HEK293 (cell line): Measurements from ENCODE around the gene IFI6.

Experiments
- CTCF ChIA-PET: fragments of 350-600 bp; formaldehyde crosslinking; extraction: SDS; loops from one replicate; lab custom pipeline; 2021; ENCODE audit warnings: antibody characterized with exemption; lab: Yijun Ruan, JAX
- POLR2A ChIA-PET: fragments of 300-600 bp; formaldehyde crosslinking; extraction: SDS; loops from one replicate; lab custom pipeline; 2020; ENCODE audit warnings: antibody characterized with exemption, inconsistent platforms; lab: Yijun Ruan, JAX
- H3K27ac ChIP-seq: fragments of 200-500 bp; sonication (Bioruptor generic); 2 replicates; pipeline ENCODE4 v1.5.1; 2014; ENCODE audit warnings: low read depth, low read length, control low read depth, inconsistent platforms; ENCODE audit errors: extremely low read depth
- H3K36me3 ChIP-seq, 2 experiments: fragments of 200-500 bp in 1 of 2; sonication (Bioruptor generic) in 1 of 2; 1 replicate in 1 of 2; 2 replicates in 1 of 2; pipeline ENCODE4 v1.5.1; 2014 to 2017; ENCODE audit warnings: inconsistent platforms in 2 of 2, low read length in 2 of 2; ENCODE audit not compliant: control insufficient read depth in 2 of 2, insufficient read depth in 1 of 2
- H3K4me1 ChIP-seq: fragments of 200-500 bp; sonication (Bioruptor generic); 2 replicates; pipeline ENCODE4 v1.5.1; 2014; ENCODE audit warnings: mild to moderate bottlenecking, low read length, inconsistent platforms; ENCODE audit not compliant: control insufficient read depth, insufficient read depth
- H3K4me3 ChIP-seq: 2 replicates; pipeline ENCODE4 v1.5.1; 2011; ENCODE audit warnings: low read depth, mild to moderate bottlenecking, control low read depth, low read length, moderate library complexity
- H3K9me3 ChIP-seq: fragments of 200-500 bp; sonication (Bioruptor generic); 2 replicates; pipeline ENCODE4 v1.5.1; 2014; ENCODE audit warnings: low read depth, low read length, inconsistent platforms; ENCODE audit not compliant: control insufficient read depth, insufficient read depth
- ELK4 ChIP-seq: IDR thresholded peaks from 2 replicates; pipeline ENCODE4 v1.6.1; 2011; ENCODE audit warnings: mild to moderate bottlenecking, low read depth, low read length, borderline replicate concordance
- HOXC10 ChIP-seq: sonication (generic); formaldehyde crosslinking; IDR thresholded peaks from 2 replicates; pipeline ENCODE4 v1.8.1; 2023; ENCODE audit warnings: mild to moderate bottlenecking, missing genetic modification reagents
- KLF1 ChIP-seq: fragments of 450-650 bp; formaldehyde crosslinking; IDR thresholded peaks from 2 replicates; pipeline ENCODE4 v1.5.1; 2016; ENCODE audit warnings: missing biosample characterization, missing genetic modification characterization
- KLF8 ChIP-seq: fragments of 450-650 bp; formaldehyde crosslinking; IDR thresholded peaks from 2 replicates; pipeline ENCODE4 v1.5.1; 2016; ENCODE audit warnings: missing biosample characterization, missing genetic modification characterization
- SP2 ChIP-seq: fragments of 450-650 bp; formaldehyde crosslinking; IDR thresholded peaks from 2 replicates; pipeline ENCODE4 v1.5.1; 2016; ENCODE audit warnings: missing biosample characterization, missing genetic modification characterization
- SP3 ChIP-seq: fragments of 450-650 bp; formaldehyde crosslinking; IDR thresholded peaks from 2 replicates; pipeline ENCODE4 v1.5.1; 2016; ENCODE audit warnings: missing biosample characterization, missing genetic modification characterization
- ZBTB17 ChIP-seq: fragments of 450-650 bp; formaldehyde crosslinking; IDR thresholded peaks from 2 replicates; pipeline ENCODE4 v1.5.1; 2016; ENCODE audit warnings: missing biosample characterization, missing genetic modification characterization
- ZBTB49 ChIP-seq: fragments of 450-650 bp; formaldehyde crosslinking; IDR thresholded peaks from 2 replicates; pipeline ENCODE4 v1.5.1; 2016; ENCODE audit warnings: missing biosample characterization, missing genetic modification characterization, low read depth
- ZNF223 ChIP-seq: fragments of 450-650 bp; formaldehyde crosslinking; IDR thresholded peaks from 2 replicates; pipeline ENCODE4 v1.5.1; 2016; ENCODE audit warnings: missing biosample characterization, missing genetic modification characterization
- ZNF335 ChIP-seq: fragments of 450-650 bp; formaldehyde crosslinking; conservative IDR thresholded peaks from 2 replicates; pipeline ENCODE4 v1.5.1; 2016; ENCODE audit warnings: missing biosample characterization, missing genetic modification characterization
- ZNF341 ChIP-seq: fragments of 450-650 bp; formaldehyde crosslinking; IDR thresholded peaks from 2 replicates; pipeline ENCODE4; 2016; ENCODE audit warnings: low read depth, missing biosample characterization, missing genetic modification characterization
- ZNF354C ChIP-seq: fragments of 450-650 bp; formaldehyde crosslinking; IDR thresholded peaks from 2 replicates; pipeline ENCODE4 v1.5.1; 2016; ENCODE audit warnings: missing biosample characterization, missing genetic modification characterization, low read depth, borderline replicate concordance
- ZNF362 ChIP-seq: fragments of 450-650 bp; formaldehyde crosslinking; IDR thresholded peaks from 2 replicates; pipeline ENCODE4 v1.5.1; 2016; ENCODE audit warnings: missing biosample characterization, missing genetic modification characterization
- ZNF416 ChIP-seq: fragments of 450-650 bp; formaldehyde crosslinking; IDR thresholded peaks from 2 replicates; pipeline ENCODE4 v1.5.1; 2016; ENCODE audit warnings: missing biosample characterization, missing genetic modification characterization
- ZNF488 ChIP-seq: fragments of 450-650 bp; formaldehyde crosslinking; IDR thresholded peaks from 2 replicates; pipeline ENCODE4 v1.5.1; 2016; ENCODE audit warnings: missing biosample characterization, missing genetic modification characterization
- ZNF600 ChIP-seq: fragments of 450-650 bp; formaldehyde crosslinking; IDR thresholded peaks from 2 replicates; pipeline ENCODE4 v1.5.1; 2016; ENCODE audit warnings: missing biosample characterization, missing genetic modification characterization
- ZNF621 ChIP-seq: fragments of 450-650 bp; formaldehyde crosslinking; IDR thresholded peaks from 2 replicates; pipeline ENCODE4 v1.5.1; 2017; ENCODE audit warnings: missing biosample characterization, missing genetic modification characterization

Gene IFI6

GRCh38 chr1:27659497-27660299 lies 12.3 kb downstream of the IFI6 start (continued):
- TF ChIP-seq KLF1, result peak; percentile 58

GRCh38 chr1:27658951-27659496 lies 13.0 kb downstream of the IFI6 start:
- Histone ChIP-seq H3K4me3 (no peak overlapping the region), H3K36me3 (no peaks in the 10 kb centered on the region), H3K9me3 (no peaks in the 10 kb centered on the region), H3K27ac (peak overlapping the region; percentile 12; the same call in 1 of the 2 replicates), H3K4me1 (no peaks in the 10 kb centered on the region)
- ChIA-PET POLR2A (no interaction called here), CTCF (interaction anchor here (0.7 to 1.5 kb wide), 4 partner anchors 50 to 557 kb away, joined by 3 to 7 read pairs (median 4); no protein-coding TSS in a partner anchor)
- TF ChIP-seq ZNF488, result no peak
- peak; percentile 62; the same call in 1 of the 2 replicates for TF ChIP-seq ZBTB17 (tag by site-specific recombination)
- TF ChIP-seq ELK4, result no peak
- no peak for TF ChIP-seq ZNF354C
- TF ChIP-seq ZNF341 (tag by site-specific recombination), result peak; percentile 36; the same call in 1 of the 2 replicates
- no peak for TF ChIP-seq ZNF362 (tag by site-specific recombination)
- no peak for TF ChIP-seq ZNF600 (tag by site-specific recombination)
- peak; percentile 57 for TF ChIP-seq ZNF335 (tag by site-specific recombination)
- no peak for TF ChIP-seq KLF8 (tag by site-specific recombination)
- no peak for TF ChIP-seq ZNF223 (tag by site-specific recombination)
- no peak for TF ChIP-seq ZNF416
- TF ChIP-seq HOXC10 (CRISPR knock-in tag), result no peak
- no peak for TF ChIP-seq SP2 (tag by site-specific recombination)
- TF ChIP-seq ZBTB49 (tag by site-specific recombination), result no peak
- peak; percentile 16; the same call in 1 of the 2 replicates for TF ChIP-seq SP3
- TF ChIP-seq ZNF621, result no peak
